Suprapubic skin (tissue), 4 donors: ENCODE measurements around the gene MAPKAPK5.

Source experiments
- EP300 ChIP-seq: sonication (generic); formaldehyde crosslinking; IDR thresholded peaks from one replicate; pipeline ENCODE4 v1.6.1; 2017; ENCODE audit warnings: antibody characterized with exemption
- POLR2A ChIP-seq, 2 donors: fragments of 450-650 bp; IDR thresholded peaks; one replicate each; pipeline ENCODE4 v1.6.1; 2017; ENCODE audit warnings: antibody characterized with exemption in 2 of 2, mild to moderate bottlenecking in 2 of 2, moderate library complexity in 2 of 2
- POLR2AphosphoS5 ChIP-seq, 3 donors: sonication (generic); formaldehyde crosslinking; IDR thresholded peaks; one replicate each; pipeline ENCODE4 v1.6.1; 2017; ENCODE audit warnings: antibody characterized with exemption in 3 of 3
- TF ChIP-seq, protein P1 (sequence below), 2 donors: fragments of 200-600 bp in 1 of 2; fragments of 450-650 bp in 1 of 2; sonication (generic) in 1 of 2; IDR thresholded peaks; one replicate each; pipeline ENCODE4 v1.5.1; 2016 to 2019; ENCODE audit warnings: antibody characterized with exemption in 2 of 2, mild to moderate bottlenecking in 1 of 2, moderate library complexity in 1 of 2

GRCh38 chr12:111927346-111927745 lies 85.3 kb downstream of the MAPKAPK5 start:
- TF ChIP-seq, protein P1, sequence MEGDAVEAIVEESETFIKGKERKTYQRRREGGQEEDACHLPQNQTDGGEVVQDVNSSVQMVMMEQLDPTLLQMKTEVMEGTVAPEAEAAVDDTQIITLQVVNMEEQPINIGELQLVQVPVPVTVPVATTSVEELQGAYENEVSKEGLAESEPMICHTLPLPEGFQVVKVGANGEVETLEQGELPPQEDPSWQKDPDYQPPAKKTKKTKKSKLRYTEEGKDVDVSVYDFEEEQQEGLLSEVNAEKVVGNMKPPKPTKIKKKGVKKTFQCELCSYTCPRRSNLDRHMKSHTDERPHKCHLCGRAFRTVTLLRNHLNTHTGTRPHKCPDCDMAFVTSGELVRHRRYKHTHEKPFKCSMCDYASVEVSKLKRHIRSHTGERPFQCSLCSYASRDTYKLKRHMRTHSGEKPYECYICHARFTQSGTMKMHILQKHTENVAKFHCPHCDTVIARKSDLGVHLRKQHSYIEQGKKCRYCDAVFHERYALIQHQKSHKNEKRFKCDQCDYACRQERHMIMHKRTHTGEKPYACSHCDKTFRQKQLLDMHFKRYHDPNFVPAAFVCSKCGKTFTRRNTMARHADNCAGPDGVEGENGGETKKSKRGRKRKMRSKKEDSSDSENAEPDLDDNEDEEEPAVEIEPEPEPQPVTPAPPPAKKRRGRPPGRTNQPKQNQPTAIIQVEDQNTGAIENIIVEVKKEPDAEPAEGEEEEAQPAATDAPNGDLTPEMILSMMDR (IDR thresholded peaks at IDR 0.05): no peak
- TF ChIP-seq POLR2AphosphoS5 (IDR thresholded peaks at IDR 0.05) (no peak), EP300 (no peak), POLR2A (IDR thresholded peaks at IDR 0.05) (no peak)
